SU-DHL-6 (cell line): ENCODE measurements around the gene EPHB2.
"Not testable (repeated sequence)": the region's sequence is repeated elsewhere in the genome, so short reads cannot be mapped to it uniquely, and the experiment has no call there.

Source experiments
- H2AFZ ChIP-seq: fragments of 200-600 bp; sonication (generic); 2 replicates; pipeline ENCODE4 v1.6.1; 2014; ENCODE audit warnings: low read depth, mild to moderate bottlenecking, moderate library complexity, mixed read lengths, antibody characterized with exemption, low read length; ENCODE audit not compliant: severe bottlenecking
- H3F3A ChIP-seq: fragments of 200-600 bp; shearing (Covaris generic); 2 replicates; pipeline ENCODE4 v1.6.0; 2016; ENCODE audit warnings: antibody characterized with exemption, mild to moderate bottlenecking; ENCODE audit not compliant: insufficient read depth
- H3K27ac ChIP-seq: fragments of 200-600 bp; sonication (generic); 2 replicates; pipeline ENCODE4 v1.5.1; 2016; ENCODE audit warnings: low read depth, mild to moderate bottlenecking, low read length, moderate library complexity, mixed read lengths
- H3K27me3 ChIP-seq: fragments of 200-600 bp; sonication (generic), shearing (Covaris generic); 2 replicates; pipeline ENCODE4 v1.6.0; 2014; ENCODE audit warnings: mild to moderate bottlenecking, low read length
- H3K36me3 ChIP-seq: fragments of 200-600 bp; sonication (generic); 2 replicates; pipeline ENCODE4 v1.6.1; 2014; ENCODE audit warnings: mild to moderate bottlenecking, low read length, mixed read lengths
- H3K4me2 ChIP-seq: fragments of 300-600, 200-600 bp; shearing (Covaris generic), sonication (generic); 2 replicates; pipeline ENCODE4 v1.6.0; 2014; ENCODE audit warnings: low read length, low read depth, mild to moderate bottlenecking; ENCODE audit not compliant: poor library complexity, severe bottlenecking
- H3K4me3 ChIP-seq: fragments of 200-600 bp; sonication (generic); 2 replicates; pipeline ENCODE4 v1.5.1; 2014; ENCODE audit warnings: antibody characterized with exemption, low read length, mild to moderate bottlenecking, mixed read lengths; ENCODE audit not compliant: insufficient read depth, poor library complexity, severe bottlenecking
- H3K79me2 ChIP-seq: fragments of 200-600 bp; sonication (generic); 2 replicates; pipeline ENCODE4 v1.6.1; 2014; ENCODE audit warnings: mild to moderate bottlenecking, low read length, moderate library complexity; ENCODE audit not compliant: insufficient read depth
- H3K9ac ChIP-seq: fragments of 200-600 bp; sonication (generic); 2 replicates; pipeline ENCODE4 v1.7.0; 2014; ENCODE audit warnings: mild to moderate bottlenecking, low read length
- H3K9me2 ChIP-seq: fragments of 200-600 bp; sonication (generic); replicated peaks from 2 replicates; pipeline ENCODE4 v1.6.1; 2014; ENCODE audit warnings: low read length; ENCODE audit not compliant: insufficient read depth
- H3K9me3 ChIP-seq: fragments of 200-600 bp; sonication (generic); 2 replicates; pipeline ENCODE4 v1.6.1; 2014; ENCODE audit warnings: low read length, mixed read lengths; ENCODE audit not compliant: insufficient read depth
- H4K20me1 ChIP-seq: fragments of 200-600 bp; sonication (generic); 2 replicates; pipeline ENCODE4 v1.6.1; 2014; ENCODE audit warnings: low read depth, mild to moderate bottlenecking, antibody characterized with exemption, low read length, moderate library complexity, mixed read lengths
- EZH2phosphoT487 ChIP-seq: fragments of 200-600 bp; sonication (generic), shearing (Covaris generic); conservative IDR thresholded peaks from 2 replicates; pipeline ENCODE4 v1.6.1; 2018; ENCODE audit warnings: mild to moderate bottlenecking, antibody characterized with exemption, low read length, moderate library complexity, mixed read lengths
- TF ChIP-seq, protein P1 (sequence below): fragments of 200-600 bp; sonication (generic); IDR thresholded peaks from one replicate; pipeline ENCODE4 v1.5.1; 2017; ENCODE audit warnings: antibody characterized with exemption, mild to moderate bottlenecking, low read length, moderate library complexity; ENCODE audit not compliant: insufficient read depth, poor library complexity, severe bottlenecking

Gene EPHB2

GRCh38 chr1:22674410-22674749, 36.3 kb upstream of the EPHB2 start:
- H3K36me3 ChIP-seq, result no peaks in the 10 kb centered on the region
- H3K27ac ChIP-seq, result no peak overlapping the region
- no peak overlapping the region for H3K4me2 ChIP-seq
- no peaks in the 10 kb centered on the region for H3K27me3 ChIP-seq
- no peak overlapping the region for H3K9ac ChIP-seq
- no peaks in the 10 kb centered on the region for H3K9me2 ChIP-seq
- H4K20me1 ChIP-seq, result no peaks in the 10 kb centered on the region
- no peaks in the 10 kb centered on the region for H3F3A ChIP-seq
- no peaks in the 10 kb centered on the region for H3K79me2 ChIP-seq
- no peak for TF ChIP-seq EZH2phosphoT487
- TF ChIP-seq, protein P1, sequence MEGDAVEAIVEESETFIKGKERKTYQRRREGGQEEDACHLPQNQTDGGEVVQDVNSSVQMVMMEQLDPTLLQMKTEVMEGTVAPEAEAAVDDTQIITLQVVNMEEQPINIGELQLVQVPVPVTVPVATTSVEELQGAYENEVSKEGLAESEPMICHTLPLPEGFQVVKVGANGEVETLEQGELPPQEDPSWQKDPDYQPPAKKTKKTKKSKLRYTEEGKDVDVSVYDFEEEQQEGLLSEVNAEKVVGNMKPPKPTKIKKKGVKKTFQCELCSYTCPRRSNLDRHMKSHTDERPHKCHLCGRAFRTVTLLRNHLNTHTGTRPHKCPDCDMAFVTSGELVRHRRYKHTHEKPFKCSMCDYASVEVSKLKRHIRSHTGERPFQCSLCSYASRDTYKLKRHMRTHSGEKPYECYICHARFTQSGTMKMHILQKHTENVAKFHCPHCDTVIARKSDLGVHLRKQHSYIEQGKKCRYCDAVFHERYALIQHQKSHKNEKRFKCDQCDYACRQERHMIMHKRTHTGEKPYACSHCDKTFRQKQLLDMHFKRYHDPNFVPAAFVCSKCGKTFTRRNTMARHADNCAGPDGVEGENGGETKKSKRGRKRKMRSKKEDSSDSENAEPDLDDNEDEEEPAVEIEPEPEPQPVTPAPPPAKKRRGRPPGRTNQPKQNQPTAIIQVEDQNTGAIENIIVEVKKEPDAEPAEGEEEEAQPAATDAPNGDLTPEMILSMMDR, result no peak
- no peak overlapping the region for H2AFZ ChIP-seq
- no peaks in the 10 kb centered on the region for H3K9me3 ChIP-seq
- no peak overlapping the region for H3K4me3 ChIP-seq

- H3K36me3 ChIP-seq, H4K20me1 ChIP-seq, H3K4me3 ChIP-seq, H3K9ac ChIP-seq, H3K9me2 ChIP-seq, H3K79me2 ChIP-seq, H3K27ac ChIP-seq, H3K9me3 ChIP-seq, H3K4me2 ChIP-seq, H3F3A ChIP-seq, H3K27me3 ChIP-seq, H2AFZ ChIP-seq: not testable (repeated sequence)
Measured at GRCh38 chr1:22676151-22676550, 34.5 kb upstream of the EPHB2 start.

DNA sequence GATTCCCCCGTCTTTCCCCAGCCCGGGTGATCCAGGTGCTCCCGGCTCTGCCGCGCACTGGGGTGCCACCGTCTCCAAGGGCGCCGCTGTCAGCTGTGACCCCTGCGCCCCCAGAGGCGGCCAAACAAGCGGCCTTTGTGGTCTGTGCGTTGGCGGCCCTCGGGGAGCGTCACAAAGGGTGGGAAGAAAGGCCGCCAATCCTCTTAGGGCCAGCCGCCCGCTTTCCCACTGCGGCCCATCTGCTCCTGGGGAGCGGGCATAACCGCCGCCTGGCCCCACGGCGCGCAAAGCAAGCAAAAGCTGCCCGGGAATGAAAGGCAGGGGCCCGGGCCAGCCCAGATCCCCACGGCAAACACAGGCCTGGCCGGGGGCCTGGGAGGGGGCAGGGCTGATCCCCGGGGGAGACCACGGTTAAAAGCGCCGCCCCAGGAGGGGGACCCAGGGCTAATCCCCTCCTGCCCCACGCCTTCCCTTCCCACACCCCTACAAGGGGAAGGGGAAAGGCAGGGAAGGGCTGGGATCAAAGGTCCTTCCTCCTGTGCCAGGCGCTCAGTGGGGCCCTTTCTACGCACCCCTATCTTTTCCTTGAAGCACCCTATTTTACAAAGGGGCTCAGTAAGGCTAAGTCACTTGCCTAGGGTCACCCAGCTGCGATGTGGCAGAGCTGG, 33.6 kb upstream of the EPHB2 start:
- no peaks in the 10 kb centered on the region for H3K36me3 ChIP-seq
- no peaks in the 10 kb centered on the region for H4K20me1 ChIP-seq
- no peaks in the 10 kb centered on the region for H3K9me2 ChIP-seq
- H3K27me3 ChIP-seq, result no peaks in the 10 kb centered on the region
- no peak overlapping the region for H3K27ac ChIP-seq
- no peak overlapping the region for H3K4me2 ChIP-seq
- H3F3A ChIP-seq, result no peaks in the 10 kb centered on the region
- no peak overlapping the region for H2AFZ ChIP-seq
- no peaks in the 10 kb centered on the region for H3K9me3 ChIP-seq
- no peak for TF ChIP-seq EZH2phosphoT487
- TF ChIP-seq, protein P1, result no peak
- H3K4me3 ChIP-seq, result no peak overlapping the region
- no peaks in the 10 kb centered on the region for H3K79me2 ChIP-seq
- H3K9ac ChIP-seq, result no peak overlapping the region

DNA sequence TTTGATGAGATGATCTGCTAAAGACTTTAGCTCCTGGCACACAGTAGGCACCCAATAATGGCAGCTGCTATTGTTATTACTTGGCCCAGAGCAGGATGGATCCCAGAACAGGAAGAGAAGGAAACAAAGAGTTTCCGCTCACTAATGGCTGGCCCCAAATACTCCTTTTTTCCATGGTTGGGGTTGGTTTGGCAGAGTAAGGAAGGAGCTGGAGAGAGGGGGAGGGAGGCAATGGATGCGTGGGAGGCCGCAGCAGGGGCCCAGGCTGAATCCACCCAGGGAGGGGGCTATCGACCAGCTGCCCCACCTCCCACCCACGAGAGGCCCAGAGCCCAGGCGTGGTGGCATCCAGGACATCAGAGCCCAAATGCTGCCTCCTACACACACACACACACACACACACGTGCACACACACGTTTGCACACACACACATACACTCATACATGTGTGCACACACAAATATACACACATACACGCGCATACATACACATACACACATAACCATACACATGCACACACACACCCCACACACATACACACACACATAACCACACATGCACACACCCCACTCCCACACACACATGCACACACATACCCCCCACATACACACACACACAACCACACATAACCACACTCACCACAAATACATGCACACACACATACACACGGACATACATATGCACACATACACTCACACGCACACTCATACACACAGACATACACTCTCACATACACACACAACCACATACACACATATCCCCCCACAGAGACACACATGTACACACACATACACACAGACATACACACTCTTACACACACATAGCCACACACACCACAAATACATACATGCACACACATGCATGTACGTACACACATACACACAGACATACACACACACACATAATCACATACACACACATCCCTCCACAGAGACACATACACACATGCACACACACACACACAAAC, 32.4 kb upstream of the EPHB2 start:
- Histone ChIP-seq H3K36me3 (no peaks in the 10 kb centered on the region), H3K79me2 (no peaks in the 10 kb centered on the region), H3K9me3 (no peaks in the 10 kb centered on the region), H3K4me3 (no peak overlapping the region), H3K9me2 (no peaks in the 10 kb centered on the region), H4K20me1 (no peaks in the 10 kb centered on the region), H3K27ac (no peak overlapping the region), H2AFZ (no peak overlapping the region), H3K9ac (no peak overlapping the region), H3F3A (no peaks in the 10 kb centered on the region), H3K4me2 (no peak overlapping the region), H3K27me3 (no peaks in the 10 kb centered on the region)
- TF ChIP-seq, protein P1, result no peak
- TF ChIP-seq EZH2phosphoT487, result no peak
